Measurements from ENCODE around the gene TLR7.

DNA sequence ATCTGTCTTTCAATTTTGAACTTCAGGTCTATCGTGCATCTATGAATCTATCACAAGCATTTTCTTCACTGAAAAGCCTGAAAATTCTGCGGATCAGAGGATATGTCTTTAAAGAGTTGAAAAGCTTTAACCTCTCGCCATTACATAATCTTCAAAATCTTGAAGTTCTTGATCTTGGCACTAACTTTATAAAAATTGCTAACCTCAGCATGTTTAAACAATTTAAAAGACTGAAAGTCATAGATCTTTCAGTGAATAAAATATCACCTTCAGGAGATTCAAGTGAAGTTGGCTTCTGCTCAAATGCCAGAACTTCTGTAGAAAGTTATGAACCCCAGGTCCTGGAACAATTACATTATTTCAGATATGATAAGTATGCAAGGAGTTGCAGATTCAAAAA lies 19.7 kb downstream of the TLR7 start:
- TF ChIP-seq, protein P1, sequence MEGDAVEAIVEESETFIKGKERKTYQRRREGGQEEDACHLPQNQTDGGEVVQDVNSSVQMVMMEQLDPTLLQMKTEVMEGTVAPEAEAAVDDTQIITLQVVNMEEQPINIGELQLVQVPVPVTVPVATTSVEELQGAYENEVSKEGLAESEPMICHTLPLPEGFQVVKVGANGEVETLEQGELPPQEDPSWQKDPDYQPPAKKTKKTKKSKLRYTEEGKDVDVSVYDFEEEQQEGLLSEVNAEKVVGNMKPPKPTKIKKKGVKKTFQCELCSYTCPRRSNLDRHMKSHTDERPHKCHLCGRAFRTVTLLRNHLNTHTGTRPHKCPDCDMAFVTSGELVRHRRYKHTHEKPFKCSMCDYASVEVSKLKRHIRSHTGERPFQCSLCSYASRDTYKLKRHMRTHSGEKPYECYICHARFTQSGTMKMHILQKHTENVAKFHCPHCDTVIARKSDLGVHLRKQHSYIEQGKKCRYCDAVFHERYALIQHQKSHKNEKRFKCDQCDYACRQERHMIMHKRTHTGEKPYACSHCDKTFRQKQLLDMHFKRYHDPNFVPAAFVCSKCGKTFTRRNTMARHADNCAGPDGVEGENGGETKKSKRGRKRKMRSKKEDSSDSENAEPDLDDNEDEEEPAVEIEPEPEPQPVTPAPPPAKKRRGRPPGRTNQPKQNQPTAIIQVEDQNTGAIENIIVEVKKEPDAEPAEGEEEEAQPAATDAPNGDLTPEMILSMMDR (IDR thresholded peaks at IDR 0.05): no peak
- no peak for TF ChIP-seq POLR2A (IDR thresholded peaks at IDR 0.05)

Data from right lobe of liver (tissue), 4 donors.